Activated CD8-positive, alpha-beta memory T cell treated with anti-CD3 and anti-CD28 coated beads for 48 hours (primary cell): ENCODE results near the gene KISS1.

Experiments used
- DNase-seq, 3 experiments: peaks; one replicate each; pipeline ENCODE4 v3.0.0-alpha.2; 2020; ENCODE audit warnings: low read depth in 2 of 3, low spot score in 2 of 3

The KISS1 gene

GRCh38 chr1:204218552-204218951 is 22.3 kb upstream of the KISS1 start:
- no peak for DNase-seq

- no peak for DNase-seq
Measured at GRCh38 chr1:204217648-204218000, 21.3 kb upstream of the KISS1 start.

DNA sequence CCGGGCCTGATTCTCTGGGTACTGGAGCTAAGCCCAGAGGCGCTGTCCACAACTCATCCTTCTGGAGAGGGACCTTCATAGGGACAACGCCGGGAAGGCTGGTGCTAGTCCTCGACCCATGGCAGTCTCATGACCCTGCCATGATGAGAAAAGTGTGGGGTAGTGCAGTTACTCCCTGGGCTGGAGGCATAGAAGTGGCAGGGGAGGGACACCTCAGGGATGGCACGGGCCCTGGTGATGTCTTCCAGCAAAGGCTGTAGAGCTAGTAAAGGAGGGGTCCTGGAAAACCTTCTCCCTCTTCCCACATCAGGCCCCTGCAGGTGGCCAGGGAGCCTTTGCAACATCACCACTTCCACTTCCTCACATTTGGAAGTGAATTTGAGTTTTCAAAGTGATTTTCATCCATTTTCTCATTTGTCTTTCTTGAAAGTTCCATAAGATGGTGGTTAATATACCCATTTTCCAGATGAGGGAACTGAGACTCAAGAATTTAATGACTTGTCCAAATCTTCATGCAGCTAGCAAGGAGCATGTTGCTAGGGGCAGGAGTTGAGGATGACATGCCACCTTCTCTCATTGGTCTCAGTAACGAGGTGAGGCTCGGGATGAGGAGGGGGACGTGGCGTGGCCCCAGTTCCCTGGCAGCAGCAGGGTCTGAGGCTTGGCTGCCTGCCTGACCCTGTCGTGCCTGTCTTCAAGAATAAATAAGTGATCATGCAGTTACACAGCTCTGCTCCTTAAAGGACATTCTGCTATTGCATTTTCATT is 20.8 kb upstream of the KISS1 start:
- DNase-seq, result no peak

DNA sequence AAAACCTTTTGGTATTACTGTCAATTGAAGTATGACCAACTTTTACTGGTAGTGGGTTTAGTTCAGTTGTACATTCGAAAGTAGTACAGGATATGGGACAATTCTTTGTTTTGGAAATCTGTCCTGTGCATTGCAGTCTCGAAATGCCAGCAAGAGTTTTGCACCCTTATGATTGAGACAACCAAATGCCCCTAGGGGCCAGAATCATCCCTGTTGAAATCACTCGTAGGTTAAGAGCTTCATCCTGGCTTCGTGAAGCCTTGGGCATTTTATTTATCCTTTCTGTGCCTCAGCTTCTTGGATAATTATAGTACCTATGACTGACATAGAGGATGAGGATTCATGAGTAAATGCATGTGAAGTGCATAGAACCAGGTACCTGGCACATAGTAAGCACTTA is 19.9 kb upstream of the KISS1 start:
- no peak for DNase-seq

GRCh38 chr1:204213668-204214662 is 17.7 kb upstream of the KISS1 start, which contains the start of gene GOLT1A:
GOLT1A (minus strand) TSS chr1:204213988; CDS start chr1:204213906, 82 bp downstream.
- no peak for DNase-seq

GRCh38 chr1:204212715-204213114 is 16.4 kb upstream of the KISS1 start:
- DNase-seq, result no peak

DNA sequence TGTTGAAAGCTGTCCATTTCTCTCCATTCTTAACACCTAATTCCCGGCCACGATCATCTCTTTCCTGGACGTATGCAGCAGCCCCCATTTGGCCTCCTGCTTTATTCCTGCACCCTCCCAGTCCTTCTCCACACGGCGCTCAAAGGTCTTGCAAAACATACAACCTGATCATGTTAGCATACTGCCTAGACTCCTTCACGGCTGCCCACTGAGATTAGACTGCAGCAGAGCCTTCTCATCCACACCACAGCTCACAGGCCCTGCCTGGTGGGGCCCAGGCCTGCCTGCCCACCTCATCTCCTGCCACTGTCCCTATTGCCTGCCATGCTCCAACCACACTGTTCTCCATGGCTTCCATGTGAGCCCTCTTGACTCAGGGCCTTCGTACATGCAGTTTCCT is 14.8 kb upstream of the KISS1 start:
- no peak for DNase-seq

DNA sequence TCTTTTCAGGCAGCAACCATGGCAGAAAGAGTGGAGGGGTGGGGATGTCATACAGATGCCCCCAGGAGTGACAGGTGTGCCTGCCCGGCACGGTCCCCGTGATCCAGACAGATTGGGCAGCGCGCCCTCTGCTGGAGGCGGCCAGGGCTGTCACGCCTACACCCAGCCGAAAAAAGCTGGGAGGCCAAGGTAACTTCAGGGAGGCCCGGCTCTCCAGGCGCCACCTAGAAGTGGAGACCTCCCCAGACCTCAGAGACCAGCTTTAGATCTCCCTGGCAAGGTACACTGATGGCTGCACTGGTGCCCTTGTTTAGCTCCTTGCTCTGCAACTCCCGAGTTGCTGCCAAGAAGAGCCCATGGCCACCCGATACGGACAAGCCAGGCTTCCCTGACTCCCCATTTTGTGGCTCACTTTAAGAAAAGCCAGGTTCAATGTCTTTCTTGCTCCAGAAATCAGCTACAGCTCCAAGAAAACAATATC is 10.9 kb upstream of the KISS1 start:
- DNase-seq, result peak; percentile 33 to 75 (median 72)

DNA sequence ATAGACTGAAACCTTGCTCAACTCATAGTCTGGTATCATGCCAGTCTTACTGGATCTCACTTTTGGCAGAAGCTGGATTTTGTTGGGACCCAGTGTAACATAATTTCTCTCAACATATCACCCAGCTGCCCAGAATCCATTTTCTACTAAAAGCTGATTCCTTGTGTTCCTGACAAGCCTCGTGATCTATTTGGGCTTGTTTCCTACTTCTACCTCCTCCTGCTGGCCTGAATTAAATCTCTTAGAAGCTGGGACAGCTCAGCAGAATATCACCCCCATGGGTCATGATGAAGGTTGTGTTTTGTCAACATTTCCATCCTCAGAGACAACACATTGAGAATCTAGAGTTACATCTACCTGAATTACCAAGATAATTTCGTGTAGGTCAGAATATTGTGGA is 9.8 kb upstream of the KISS1 start:
- no peak for DNase-seq

DNA sequence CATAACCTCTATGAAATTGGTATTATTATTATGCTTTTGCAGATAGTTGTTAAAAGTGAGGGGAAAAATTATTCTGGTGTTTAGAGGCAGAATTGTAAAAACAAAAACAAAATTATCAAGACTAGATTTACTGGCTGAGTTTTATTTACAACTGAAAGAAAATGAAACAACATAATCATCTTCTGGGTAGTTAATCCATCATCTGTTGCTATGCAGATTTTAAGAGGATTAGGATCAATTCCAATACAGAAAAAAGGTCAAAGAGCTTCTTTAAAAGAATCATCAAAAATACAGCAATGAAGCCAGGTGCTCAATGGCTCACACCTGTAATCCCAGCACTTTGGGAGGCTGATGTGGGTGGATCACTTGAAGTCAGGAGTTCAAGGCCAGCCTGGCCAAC is 9.2 kb upstream of the KISS1 start:
- no peak for DNase-seq

DNA sequence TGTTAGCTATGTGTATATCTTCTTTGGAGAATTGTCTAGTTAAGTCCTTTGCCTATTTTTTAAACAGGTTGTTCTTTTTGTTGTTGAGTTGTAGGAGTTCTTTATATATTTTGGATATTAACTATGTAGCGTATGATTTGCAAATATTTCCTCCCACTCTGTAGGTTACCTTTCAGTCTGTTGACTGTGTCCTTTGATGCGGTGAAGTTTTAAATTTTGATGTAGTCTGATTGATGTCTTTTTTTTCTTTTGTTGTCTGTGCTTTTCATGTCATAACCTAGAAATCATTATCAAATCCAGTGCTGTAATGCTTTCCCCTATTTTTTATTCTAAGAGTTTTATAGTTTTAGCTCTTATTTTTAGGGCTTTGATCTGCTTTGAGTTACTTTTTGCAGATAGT is 8.7 kb upstream of the KISS1 start:
- DNase-seq, result no peak

DNA sequence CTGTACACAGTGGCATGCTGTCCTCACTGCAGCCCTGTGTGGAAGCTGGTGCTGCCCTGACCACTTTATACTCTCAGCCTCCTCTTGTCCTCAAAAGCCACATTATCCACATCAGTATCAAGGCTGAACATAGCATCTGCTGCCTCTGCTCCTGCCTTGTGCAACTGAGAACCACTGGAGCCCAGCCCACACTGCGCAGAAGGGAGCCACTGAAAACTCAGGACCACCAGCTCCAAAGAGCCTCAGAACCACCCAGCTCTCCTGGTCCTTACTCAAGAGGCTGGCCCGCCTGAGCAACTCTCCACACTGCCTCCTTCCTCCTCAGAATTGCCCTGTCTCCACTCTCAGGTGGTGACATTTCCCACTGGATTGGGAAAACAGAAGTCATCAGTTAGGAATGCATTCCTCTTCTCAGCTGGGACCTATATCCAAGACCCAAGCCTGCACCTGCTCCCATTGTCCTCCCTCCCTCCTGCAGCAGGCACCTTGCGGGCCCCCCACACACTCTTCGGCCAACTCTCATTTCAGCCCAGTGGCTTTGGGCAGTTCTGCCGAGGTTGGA is 7.0 kb upstream of the KISS1 start:
- DNase-seq, result no peak

DNA sequence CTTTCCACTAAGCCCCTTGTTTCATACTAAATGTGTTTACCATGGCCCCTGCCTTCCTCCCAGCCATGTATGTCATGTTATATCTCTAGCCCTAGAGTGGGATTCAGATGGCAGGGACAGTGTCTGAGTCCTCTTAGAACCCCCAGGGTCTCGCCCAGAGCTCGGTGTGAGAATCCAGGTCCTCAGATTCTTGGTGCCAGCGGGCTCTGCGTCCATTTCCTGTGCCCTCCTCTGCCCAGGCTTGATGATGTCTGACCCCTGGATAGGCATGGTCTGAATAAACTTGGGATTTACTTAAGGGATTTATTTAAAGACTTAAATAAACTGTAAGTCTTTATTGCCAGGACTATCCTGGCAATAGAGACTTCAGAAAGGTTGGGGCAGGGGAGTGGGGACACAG is 6.2 kb upstream of the KISS1 start:
- DNase-seq, result no peak

DNA sequence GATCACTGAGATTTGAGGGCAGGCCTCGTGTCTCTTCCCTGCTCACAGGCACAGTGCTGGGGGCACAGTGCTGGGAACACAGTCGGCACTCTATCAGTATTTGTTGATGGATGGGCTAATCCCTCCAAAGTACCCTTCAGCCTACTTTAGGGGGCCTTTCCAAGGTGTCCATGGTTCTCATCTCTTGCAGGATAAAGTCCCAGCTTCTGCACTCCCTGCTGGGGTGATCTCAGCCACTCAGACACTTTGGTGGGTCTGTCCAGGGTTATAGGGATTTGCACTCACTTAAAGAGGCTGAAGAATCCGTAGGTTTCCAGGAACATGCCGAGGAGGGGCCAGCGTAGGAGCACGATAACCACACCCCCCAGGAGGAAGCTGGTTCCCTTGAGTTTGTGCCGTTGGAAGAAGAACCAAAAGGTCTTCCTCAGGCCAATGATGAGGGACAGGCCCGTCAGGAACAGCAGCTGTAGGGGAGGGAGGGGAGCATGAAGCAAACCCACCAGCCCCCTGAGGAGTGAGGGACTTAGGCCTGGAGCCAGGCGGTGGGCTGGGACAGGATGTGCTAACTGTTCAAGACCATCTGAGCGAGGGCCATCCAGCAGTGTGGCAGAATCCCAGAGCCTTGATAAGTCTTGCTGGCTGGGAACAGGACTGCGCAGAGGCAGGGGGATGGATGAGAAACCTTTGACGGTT is 5.2 kb upstream of the KISS1 start:
- no peak for DNase-seq

- DNase-seq, result no peak
Measured at GRCh38 chr1:204199579-204199978, 3.3 kb upstream of the KISS1 start.

GRCh38 chr1:204198348-204199340 is 2.4 kb upstream of the KISS1 start:
- no peak for DNase-seq

GRCh38 chr1:204197068-204197467 is 777 bp upstream of the KISS1 start:
- no peak for DNase-seq

DNA sequence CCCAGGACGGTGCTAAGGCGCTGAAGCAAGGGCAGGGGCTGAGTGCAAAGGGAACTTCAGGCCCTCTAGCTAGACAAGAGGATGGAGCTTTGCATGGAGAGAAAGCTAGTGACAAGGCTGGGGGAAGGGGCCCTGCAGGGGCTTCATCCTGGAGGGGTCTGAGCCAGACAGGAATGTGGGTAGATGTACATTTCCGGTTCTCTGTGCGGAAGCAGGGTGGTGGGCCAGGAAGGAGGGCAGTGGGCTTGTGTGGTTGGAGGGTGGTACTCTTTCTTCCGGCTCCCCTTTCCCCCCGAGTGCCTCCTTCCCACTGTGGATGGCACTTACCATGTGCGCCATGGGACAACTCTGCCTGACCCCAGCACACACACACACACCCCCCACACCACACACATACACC is 1.5 kb downstream of the KISS1 start:
- DNase-seq, result no peak

DNA sequence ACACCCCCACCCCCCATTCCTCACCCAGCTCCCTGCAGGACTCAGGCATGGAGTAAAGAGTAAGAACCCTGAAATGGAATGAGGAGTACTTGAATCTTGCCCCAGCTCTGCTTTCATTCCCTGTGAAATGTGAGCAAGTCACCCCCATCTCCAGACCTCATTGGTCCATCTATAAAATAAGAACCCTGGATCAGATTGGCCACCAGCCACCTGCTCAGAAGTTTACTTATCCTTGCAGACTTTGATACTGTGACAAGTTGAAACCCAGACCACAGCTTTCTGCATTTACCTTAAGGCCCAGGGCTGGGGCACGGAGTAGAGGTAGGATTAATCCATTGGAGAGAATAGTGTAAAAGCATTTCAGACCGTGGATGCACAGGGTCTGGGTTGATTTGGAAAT is 2.2 kb downstream of the KISS1 start:
- DNase-seq, result no peak
